ENCODE measurements around the gene INSIG1. TPM values are rescaled to one million over a fixed set of nuclear protein-coding genes. Genes with fewer than 3 reads are reported as not detected.

Gene INSIG1
- total RNA-seq, 1 experiment from 2014 or later: 54.7 TPM

DNA sequence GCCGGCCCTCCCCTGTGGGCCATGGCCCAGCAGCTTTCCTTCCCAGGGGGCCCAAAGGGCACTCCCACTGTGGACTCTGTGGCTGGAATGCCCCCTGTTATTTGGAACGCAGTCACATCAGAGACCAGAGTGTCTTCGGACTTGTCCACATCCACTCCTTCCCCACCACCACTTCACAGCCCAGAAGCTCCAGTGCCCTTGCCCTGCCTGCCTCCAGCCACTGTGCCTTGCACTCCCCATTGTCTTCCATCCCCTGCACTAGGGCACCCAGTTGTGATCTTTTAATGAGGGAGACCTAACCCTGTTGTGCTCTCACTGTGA is 19.4 kb downstream of the INSIG1 start:
- Histone ChIP-seq H3K79me2 (ENCODE audit: insufficient read depth, low read length) (no peaks in the 10 kb centered on the region), H3K4me1 (ENCODE audit: control insufficient read depth in 1 of 2, insufficient read depth in 2 of 2, low read length in 2 of 2) (no peaks in the 10 kb centered on the region), H3K4me2 (ENCODE audit: low read length) (no peak overlapping the region), H3K36me3 (ENCODE audit: control insufficient read depth in 1 of 2, insufficient read depth in 2 of 2, low read length in 2 of 2) (no peaks in the 10 kb centered on the region), H3K4me3 (replicated peaks in 1 of 2; ENCODE audit: low read depth in 1 of 2, low read length in 2 of 2) (no peak overlapping the region), H3K9ac (ENCODE audit: low read length) (no peak overlapping the region), H2AFZ (ENCODE audit: low read depth, low read length, poor library complexity, severe bottlenecking) (no peak overlapping the region), H3K27me3 (ENCODE audit: insufficient read depth, low read length) (peaks cover 7% of the 10 kb centered on the region; the same call in 1 of the 2 replicates), H4K20me1 (ENCODE audit: insufficient read depth) (no peaks in the 10 kb centered on the region), H3K9me3 (ENCODE audit: control insufficient read depth in 1 of 2, insufficient read depth in 1 of 2, low read depth in 1 of 2, low read length in 2 of 2) (no peaks in the 10 kb centered on the region), H3K27ac (ENCODE audit: low read depth, low read length) (no peak overlapping the region), H3K9me2 (ENCODE audit: insufficient read depth) (no peaks in the 10 kb centered on the region)
- CTCF ChIA-PET: no interaction called here
- no peak for ATAC-seq
- TF ChIP-seq ZFX (IDR thresholded peaks at IDR 0.05): no peak
- no peak for TF ChIP-seq SP1 (IDR thresholded peaks at IDR 0.05; ENCODE audit: low read depth)
- TF ChIP-seq EZH2 (IDR thresholded peaks at IDR 0.05): no peak
- no peak for TF ChIP-seq SIN3A (IDR thresholded peaks at IDR 0.05; ENCODE audit: low read depth)
- TF ChIP-seq, protein P1, sequence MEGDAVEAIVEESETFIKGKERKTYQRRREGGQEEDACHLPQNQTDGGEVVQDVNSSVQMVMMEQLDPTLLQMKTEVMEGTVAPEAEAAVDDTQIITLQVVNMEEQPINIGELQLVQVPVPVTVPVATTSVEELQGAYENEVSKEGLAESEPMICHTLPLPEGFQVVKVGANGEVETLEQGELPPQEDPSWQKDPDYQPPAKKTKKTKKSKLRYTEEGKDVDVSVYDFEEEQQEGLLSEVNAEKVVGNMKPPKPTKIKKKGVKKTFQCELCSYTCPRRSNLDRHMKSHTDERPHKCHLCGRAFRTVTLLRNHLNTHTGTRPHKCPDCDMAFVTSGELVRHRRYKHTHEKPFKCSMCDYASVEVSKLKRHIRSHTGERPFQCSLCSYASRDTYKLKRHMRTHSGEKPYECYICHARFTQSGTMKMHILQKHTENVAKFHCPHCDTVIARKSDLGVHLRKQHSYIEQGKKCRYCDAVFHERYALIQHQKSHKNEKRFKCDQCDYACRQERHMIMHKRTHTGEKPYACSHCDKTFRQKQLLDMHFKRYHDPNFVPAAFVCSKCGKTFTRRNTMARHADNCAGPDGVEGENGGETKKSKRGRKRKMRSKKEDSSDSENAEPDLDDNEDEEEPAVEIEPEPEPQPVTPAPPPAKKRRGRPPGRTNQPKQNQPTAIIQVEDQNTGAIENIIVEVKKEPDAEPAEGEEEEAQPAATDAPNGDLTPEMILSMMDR (IDR thresholded peaks at IDR 0.05 in 2 of 3, conservative IDR thresholded peaks at IDR 0.05 in 1 of 3; ENCODE audit: borderline replicate concordance in 1 of 3, insufficient read depth in 1 of 3, low read depth in 2 of 3, low read length in 2 of 3): no peak
- no peak for TF ChIP-seq TCF7L2 (IDR thresholded peaks at IDR 0.05; ENCODE audit: borderline replicate concordance, extremely low read depth, insufficient read depth, insufficient read length)
- TF ChIP-seq SRF (IDR thresholded peaks at IDR 0.05; ENCODE audit: low read depth): no peak
- TF ChIP-seq ZNF274 (IDR thresholded peaks at IDR 0.05; ENCODE audit: low read depth, low read length): no peak
- TF ChIP-seq EGR1 (IDR thresholded peaks at IDR 0.05; ENCODE audit: low read depth): no peak
- no peak for TF ChIP-seq RAD21 (IDR thresholded peaks at IDR 0.05; ENCODE audit: low read depth)
- no peak for TF ChIP-seq EZH2phosphoT487 (IDR thresholded peaks at IDR 0.05; ENCODE audit: borderline replicate concordance)
- no peak for TF ChIP-seq YY1 (IDR thresholded peaks at IDR 0.05; ENCODE audit: extremely low read depth, insufficient replicate concordance, low read depth, low read length)
- TF ChIP-seq ELF1 (IDR thresholded peaks at IDR 0.05; ENCODE audit: borderline replicate concordance, low read depth): no peak
- TF ChIP-seq POLR2A (IDR thresholded peaks at IDR 0.05; ENCODE audit: borderline replicate concordance, extremely low read depth, insufficient read depth, insufficient read length): no peak
- no peak for TF ChIP-seq CBX3 (IDR thresholded peaks at IDR 0.05; ENCODE audit: low read depth)
- TF ChIP-seq, protein P2, sequence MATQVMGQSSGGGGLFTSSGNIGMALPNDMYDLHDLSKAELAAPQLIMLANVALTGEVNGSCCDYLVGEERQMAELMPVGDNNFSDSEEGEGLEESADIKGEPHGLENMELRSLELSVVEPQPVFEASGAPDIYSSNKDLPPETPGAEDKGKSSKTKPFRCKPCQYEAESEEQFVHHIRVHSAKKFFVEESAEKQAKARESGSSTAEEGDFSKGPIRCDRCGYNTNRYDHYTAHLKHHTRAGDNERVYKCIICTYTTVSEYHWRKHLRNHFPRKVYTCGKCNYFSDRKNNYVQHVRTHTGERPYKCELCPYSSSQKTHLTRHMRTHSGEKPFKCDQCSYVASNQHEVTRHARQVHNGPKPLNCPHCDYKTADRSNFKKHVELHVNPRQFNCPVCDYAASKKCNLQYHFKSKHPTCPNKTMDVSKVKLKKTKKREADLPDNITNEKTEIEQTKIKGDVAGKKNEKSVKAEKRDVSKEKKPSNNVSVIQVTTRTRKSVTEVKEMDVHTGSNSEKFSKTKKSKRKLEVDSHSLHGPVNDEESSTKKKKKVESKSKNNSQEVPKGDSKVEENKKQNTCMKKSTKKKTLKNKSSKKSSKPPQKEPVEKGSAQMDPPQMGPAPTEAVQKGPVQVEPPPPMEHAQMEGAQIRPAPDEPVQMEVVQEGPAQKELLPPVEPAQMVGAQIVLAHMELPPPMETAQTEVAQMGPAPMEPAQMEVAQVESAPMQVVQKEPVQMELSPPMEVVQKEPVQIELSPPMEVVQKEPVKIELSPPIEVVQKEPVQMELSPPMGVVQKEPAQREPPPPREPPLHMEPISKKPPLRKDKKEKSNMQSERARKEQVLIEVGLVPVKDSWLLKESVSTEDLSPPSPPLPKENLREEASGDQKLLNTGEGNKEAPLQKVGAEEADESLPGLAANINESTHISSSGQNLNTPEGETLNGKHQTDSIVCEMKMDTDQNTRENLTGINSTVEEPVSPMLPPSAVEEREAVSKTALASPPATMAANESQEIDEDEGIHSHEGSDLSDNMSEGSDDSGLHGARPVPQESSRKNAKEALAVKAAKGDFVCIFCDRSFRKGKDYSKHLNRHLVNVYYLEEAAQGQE (IDR thresholded peaks at IDR 0.05; ENCODE audit: low read depth): no peak
- RAD21 ChIA-PET (ENCODE audit: low non-redundant PET in 1 of 2, low total read pairs in 2 of 2, uncharacterized antibody in 2 of 2, unreplicated experiment in 2 of 2): no interaction called here
- no peak for DNase-seq (ENCODE audit: low read depth, low spot score)
- no TSS peak for BruUV-seq (replicated peaks)
- POLR2A ChIA-PET: no interaction called here
- intact Hi-C loops (cut with micrococcal nuclease): no loop called here

Measured in HCT116 (cell line).